ENCODE data around the gene ADCY10. TPM values are rescaled to one million over a fixed set of nuclear protein-coding genes. Genes with fewer than 3 reads are reported as not detected.
A peak's percentile ranks its signal among the peaks of the same experiment; 100 is the strongest.

The ADCY10 gene
- total and polyA plus RNA-seq, 2 experiments from 2014 or later, result 0.93 to 1.5 TPM

- H3K27ac ChIP-seq, result peak overlapping the region; percentile 9
These were observed 9.2 kb downstream of the ADCY10 start for GRCh38 chr1:167904652-167905130.

GRCh38 chr1:167900907-167901306, 13.0 kb downstream of the ADCY10 start:
- Histone ChIP-seq H3K4me1 (ENCODE audit: insufficient read depth) (peaks cover 12% of the 10 kb centered on the region), H3K79me2 (no peaks in the 10 kb centered on the region), H4K20me1 (ENCODE audit: insufficient read depth, poor library complexity, severe bottlenecking) (no peaks in the 10 kb centered on the region), H3K9me3 (ENCODE audit: low read depth) (no peaks in the 10 kb centered on the region), H3K27ac (no peak overlapping the region), H3K9me2 (replicated peaks; ENCODE audit: insufficient read depth) (no peaks in the 10 kb centered on the region), H2AFZ (no peak overlapping the region), H3K4me2 (no peak overlapping the region), H3K4me3 (no peak overlapping the region), H3K27me3 (no peaks in the 10 kb centered on the region), H3K36me3 (replicated peaks; ENCODE audit: insufficient read depth, low read depth) (no peaks in the 10 kb centered on the region)
- TF ChIP-seq EZH2 (IDR thresholded peaks at IDR 0.05; ENCODE audit: borderline replicate concordance) (no peak), EZH2phosphoT487 (IDR thresholded peaks at IDR 0.05; ENCODE audit: low read depth, severe bottlenecking, unreplicated experiment) (no peak)
- TF ChIP-seq, protein P1, sequence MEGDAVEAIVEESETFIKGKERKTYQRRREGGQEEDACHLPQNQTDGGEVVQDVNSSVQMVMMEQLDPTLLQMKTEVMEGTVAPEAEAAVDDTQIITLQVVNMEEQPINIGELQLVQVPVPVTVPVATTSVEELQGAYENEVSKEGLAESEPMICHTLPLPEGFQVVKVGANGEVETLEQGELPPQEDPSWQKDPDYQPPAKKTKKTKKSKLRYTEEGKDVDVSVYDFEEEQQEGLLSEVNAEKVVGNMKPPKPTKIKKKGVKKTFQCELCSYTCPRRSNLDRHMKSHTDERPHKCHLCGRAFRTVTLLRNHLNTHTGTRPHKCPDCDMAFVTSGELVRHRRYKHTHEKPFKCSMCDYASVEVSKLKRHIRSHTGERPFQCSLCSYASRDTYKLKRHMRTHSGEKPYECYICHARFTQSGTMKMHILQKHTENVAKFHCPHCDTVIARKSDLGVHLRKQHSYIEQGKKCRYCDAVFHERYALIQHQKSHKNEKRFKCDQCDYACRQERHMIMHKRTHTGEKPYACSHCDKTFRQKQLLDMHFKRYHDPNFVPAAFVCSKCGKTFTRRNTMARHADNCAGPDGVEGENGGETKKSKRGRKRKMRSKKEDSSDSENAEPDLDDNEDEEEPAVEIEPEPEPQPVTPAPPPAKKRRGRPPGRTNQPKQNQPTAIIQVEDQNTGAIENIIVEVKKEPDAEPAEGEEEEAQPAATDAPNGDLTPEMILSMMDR (IDR thresholded peaks at IDR 0.05; ENCODE audit: poor library complexity), result no peak
- DNase-seq (ENCODE audit: low spot score), result no peak
- WGBS (ENCODE audit: low lambda C conversion rate, missing lambda C conversion rate), result 96% methylated on average over 4 of the region's 4 CpGs

More at GRCh38 chr1:167904652-167905130, 9.2 kb downstream of the ADCY10 start:
- Histone ChIP-seq H2AFZ (peak overlapping the region; percentile 4), H3K4me3 (no peak overlapping the region), H3K36me3 (replicated peaks; ENCODE audit: insufficient read depth, low read depth) (no peaks in the 10 kb centered on the region), H4K20me1 (ENCODE audit: insufficient read depth, poor library complexity, severe bottlenecking) (no peaks in the 10 kb centered on the region), H3K4me1 (ENCODE audit: insufficient read depth) (peaks cover 12% of the 10 kb centered on the region), H3K9me3 (ENCODE audit: low read depth) (no peaks in the 10 kb centered on the region), H3K4me2 (no peak overlapping the region), H3K79me2 (no peaks in the 10 kb centered on the region), H3K27me3 (no peaks in the 10 kb centered on the region), H3K9me2 (replicated peaks; ENCODE audit: insufficient read depth) (no peaks in the 10 kb centered on the region)
- DNase-seq (ENCODE audit: low spot score), result no peak
- WGBS (ENCODE audit: low lambda C conversion rate, missing lambda C conversion rate), result 49% methylated on average over 4 of the region's 4 CpGs
- no peak for TF ChIP-seq EZH2phosphoT487 (IDR thresholded peaks at IDR 0.05; ENCODE audit: low read depth, severe bottlenecking, unreplicated experiment)
- TF ChIP-seq, protein P1 (IDR thresholded peaks at IDR 0.05; ENCODE audit: poor library complexity), result no peak
- no peak for TF ChIP-seq EZH2 (IDR thresholded peaks at IDR 0.05; ENCODE audit: borderline replicate concordance)

DNA sequence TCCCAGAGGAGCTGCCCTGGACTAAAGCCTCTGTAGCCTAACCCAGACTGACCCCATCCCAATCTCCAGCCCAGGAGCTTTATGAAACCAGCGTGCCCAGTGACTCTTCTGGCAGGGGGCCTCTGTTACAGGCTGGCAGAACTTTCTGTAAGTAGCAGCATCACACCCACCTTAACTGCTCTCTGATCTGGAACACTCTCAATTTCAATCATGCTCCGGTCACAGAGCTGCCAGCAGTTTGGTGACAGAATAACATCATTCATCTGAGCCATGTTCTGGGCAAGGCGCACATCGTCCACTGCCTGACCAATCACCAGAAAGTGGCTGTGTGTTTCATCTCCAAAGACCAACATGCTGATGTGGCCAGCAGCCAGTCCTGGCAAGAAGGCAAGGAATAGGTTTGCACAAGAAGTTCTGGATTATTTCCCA, 14.7 kb downstream of the ADCY10 start:
- 95% methylated on average over 4 of the region's 4 CpGs for WGBS (ENCODE audit: low lambda C conversion rate, missing lambda C conversion rate)
- Histone ChIP-seq H3K4me3 (no peak overlapping the region), H3K27me3 (no peaks in the 10 kb centered on the region), H3K9me3 (ENCODE audit: low read depth) (no peaks in the 10 kb centered on the region), H3K4me1 (ENCODE audit: insufficient read depth) (no peaks in the 10 kb centered on the region), H2AFZ (no peak overlapping the region), H4K20me1 (ENCODE audit: insufficient read depth, poor library complexity, severe bottlenecking) (no peaks in the 10 kb centered on the region), H3K4me2 (no peak overlapping the region), H3K79me2 (no peaks in the 10 kb centered on the region), H3K9me2 (replicated peaks; ENCODE audit: insufficient read depth) (no peaks in the 10 kb centered on the region), H3K36me3 (replicated peaks; ENCODE audit: insufficient read depth, low read depth) (no peaks in the 10 kb centered on the region), H3K27ac (no peak overlapping the region)
- TF ChIP-seq, protein P1 (IDR thresholded peaks at IDR 0.05; ENCODE audit: poor library complexity), result no peak
- no peak for TF ChIP-seq EZH2 (IDR thresholded peaks at IDR 0.05; ENCODE audit: borderline replicate concordance)
- no peak for TF ChIP-seq EZH2phosphoT487 (IDR thresholded peaks at IDR 0.05; ENCODE audit: low read depth, severe bottlenecking, unreplicated experiment)
- no peak for DNase-seq (ENCODE audit: low spot score)

Measured in hepatocyte (in vitro differentiated cells).